Measurements from ENCODE around the gene KCNB1.

Gene KCNB1

GRCh38 chr20:49415005-49415667 is 67.3 kb downstream of the KCNB1 start:
- TF ChIP-seq CTCF (IDR thresholded peaks at IDR 0.05): no peak

GRCh38 chr20:49413677-49414076 is 68.8 kb downstream of the KCNB1 start:
- TF ChIP-seq CTCF (IDR thresholded peaks at IDR 0.05): no peak

- no peak for TF ChIP-seq CTCF (IDR thresholded peaks at IDR 0.05)
Observed at GRCh38 chr20:49412953-49413352, 69.5 kb downstream of the KCNB1 start.

GRCh38 chr20:49412254-49412653 is 70.2 kb downstream of the KCNB1 start:
- no peak for TF ChIP-seq CTCF (IDR thresholded peaks at IDR 0.05)

- no peak for TF ChIP-seq CTCF (IDR thresholded peaks at IDR 0.05)
Observed at GRCh38 chr20:49411221-49411925, 71.1 kb downstream of the KCNB1 start.

GRCh38 chr20:49409302-49409974 is 73.0 kb downstream of the KCNB1 start:
- no peak for TF ChIP-seq CTCF (IDR thresholded peaks at IDR 0.05)

GRCh38 chr20:49408509-49409104 is 73.9 kb downstream of the KCNB1 start:
- TF ChIP-seq CTCF (IDR thresholded peaks at IDR 0.05): no peak
